Fibroblast of peridontal ligament (primary cell): ENCODE data around the gene NUP205.
A peak's percentile ranks its signal among the peaks of the same experiment; 100 is the strongest.
"Not testable (repeated sequence)": the region's sequence is repeated elsewhere in the genome, so short reads cannot be mapped to it uniquely, and the experiment has no call there.

ENCODE experiments used
- DNase-seq: peaks from one replicate; pipeline ENCODE4 v3.0.0-alpha.2; 2010; ENCODE audit errors: extremely low read depth

The NUP205 gene

DNA sequence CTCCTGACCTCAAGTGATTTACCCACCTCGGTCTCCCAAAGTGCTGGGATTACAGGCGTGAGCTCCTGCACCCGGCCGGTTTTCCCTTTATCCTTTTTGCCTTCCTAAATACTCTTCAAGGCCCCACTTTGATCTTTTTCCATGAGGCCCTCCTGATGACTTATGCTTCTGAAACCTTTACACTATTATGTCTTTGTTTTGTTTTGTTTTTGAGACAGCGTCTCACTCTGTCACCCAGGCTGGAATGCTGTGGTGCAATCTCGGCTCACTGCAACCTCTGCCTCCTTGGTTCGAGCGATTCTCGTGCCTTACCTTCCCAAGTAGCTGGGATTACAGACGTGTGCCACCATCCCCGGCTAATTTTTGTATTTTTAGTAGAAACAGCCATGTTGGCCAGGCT lies 108.4 kb downstream of the NUP205 start:
- DNase-seq, result no peak

DNA sequence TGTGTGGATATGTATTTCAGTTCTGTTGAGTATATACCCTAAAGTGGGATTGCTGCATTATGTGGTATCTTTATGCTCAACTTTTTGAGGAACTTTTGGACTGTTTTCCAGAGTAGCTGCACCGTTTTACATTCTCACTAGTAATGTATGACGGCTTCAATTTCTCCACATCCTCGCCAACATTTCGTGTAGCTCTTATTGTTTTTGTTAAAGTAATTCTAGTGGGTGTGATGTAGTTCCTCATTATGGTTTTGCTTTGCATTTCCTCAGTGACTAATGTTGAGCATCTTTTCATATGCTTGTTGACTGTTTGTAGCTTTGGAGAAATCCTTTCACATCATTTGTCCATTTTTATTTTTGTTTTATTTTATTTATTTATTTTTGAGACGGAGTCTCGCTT lies 109.1 kb downstream of the NUP205 start:
- DNase-seq, result no peak

DNA sequence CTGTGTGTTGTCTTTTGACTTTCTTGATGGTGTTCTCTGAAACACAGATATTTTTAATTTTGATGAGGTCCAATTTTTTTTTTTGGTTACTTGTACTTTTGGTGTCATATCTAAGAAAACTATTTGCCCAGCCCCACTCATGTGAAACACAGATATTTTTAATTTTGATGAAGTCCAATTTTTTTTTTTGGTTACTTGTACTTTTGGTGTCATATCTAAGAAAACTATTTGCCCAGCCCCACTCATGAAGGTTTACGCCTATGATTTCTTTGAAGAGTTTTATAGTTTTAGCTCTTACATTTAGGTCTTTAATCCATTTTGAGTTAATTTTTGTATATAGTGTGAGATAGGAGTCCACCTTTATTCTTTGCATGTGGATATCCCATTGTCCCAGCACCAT lies 109.9 kb downstream of the NUP205 start:
- not testable (repeated sequence) for DNase-seq

DNA sequence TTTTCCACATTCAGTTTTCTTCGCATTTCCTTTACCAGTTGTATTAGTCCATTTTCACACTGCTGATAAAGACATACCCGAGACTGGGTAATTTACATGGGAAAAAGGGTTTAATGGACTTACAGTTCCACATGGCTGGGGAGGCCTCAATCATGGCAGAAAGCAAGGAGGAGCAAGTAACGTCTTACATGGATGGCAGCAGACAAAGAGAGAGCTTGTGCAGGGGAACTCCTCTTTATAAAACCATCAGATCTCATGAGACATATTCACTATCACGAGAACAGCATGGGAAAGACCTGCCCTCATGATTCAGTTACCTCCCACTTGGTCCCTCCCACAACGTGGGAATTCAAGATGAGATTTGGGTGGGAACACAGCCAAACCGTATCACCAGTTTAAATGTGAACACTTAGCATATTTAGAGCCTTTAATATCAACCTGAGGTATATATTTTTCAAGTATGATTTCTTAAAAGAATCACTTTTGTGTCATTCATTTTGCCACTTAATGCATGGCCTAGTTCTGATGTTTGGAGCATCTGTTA lies 111.2 kb downstream of the NUP205 start:
- not testable (repeated sequence) for DNase-seq

DNA sequence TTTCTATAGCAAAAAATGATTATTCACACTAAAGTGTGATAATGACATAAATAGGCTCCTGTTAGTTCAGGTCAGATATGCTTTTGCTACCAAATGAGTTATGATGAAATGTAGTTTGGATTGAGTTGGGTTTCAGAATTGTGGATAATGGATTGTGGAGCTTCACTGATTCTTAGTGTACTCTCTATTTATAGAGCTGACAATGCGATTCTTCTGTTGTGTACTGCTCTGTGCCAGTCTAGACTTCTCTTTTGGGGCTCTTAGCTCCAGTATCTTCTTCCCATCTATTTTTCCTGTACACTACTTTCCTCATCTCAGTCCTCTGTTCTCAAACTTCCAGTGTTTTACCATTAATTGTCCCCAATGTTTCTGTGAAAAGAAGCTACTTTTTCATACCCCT lies 112.1 kb downstream of the NUP205 start:
- no peak for DNase-seq

DNA sequence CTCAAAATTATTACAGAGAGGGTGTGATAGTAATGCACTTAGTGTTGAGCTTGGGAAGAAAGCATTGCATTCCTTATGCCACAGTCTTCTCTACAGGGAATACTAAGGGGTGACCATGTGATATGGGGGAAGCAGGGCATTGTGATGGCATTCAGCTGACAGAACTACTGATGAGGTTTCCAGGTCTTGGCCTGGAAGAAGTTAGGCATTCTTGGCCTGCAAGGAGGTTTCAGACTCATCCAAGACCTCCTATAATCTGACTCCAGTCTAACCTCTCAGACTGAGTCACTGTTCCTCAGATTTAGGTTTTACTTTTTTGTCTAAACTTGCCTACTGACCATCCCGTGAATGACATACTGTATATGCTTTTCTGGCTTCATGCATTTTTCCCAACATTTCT lies 112.5 kb downstream of the NUP205 start:
- peak; percentile 84 for DNase-seq

DNA sequence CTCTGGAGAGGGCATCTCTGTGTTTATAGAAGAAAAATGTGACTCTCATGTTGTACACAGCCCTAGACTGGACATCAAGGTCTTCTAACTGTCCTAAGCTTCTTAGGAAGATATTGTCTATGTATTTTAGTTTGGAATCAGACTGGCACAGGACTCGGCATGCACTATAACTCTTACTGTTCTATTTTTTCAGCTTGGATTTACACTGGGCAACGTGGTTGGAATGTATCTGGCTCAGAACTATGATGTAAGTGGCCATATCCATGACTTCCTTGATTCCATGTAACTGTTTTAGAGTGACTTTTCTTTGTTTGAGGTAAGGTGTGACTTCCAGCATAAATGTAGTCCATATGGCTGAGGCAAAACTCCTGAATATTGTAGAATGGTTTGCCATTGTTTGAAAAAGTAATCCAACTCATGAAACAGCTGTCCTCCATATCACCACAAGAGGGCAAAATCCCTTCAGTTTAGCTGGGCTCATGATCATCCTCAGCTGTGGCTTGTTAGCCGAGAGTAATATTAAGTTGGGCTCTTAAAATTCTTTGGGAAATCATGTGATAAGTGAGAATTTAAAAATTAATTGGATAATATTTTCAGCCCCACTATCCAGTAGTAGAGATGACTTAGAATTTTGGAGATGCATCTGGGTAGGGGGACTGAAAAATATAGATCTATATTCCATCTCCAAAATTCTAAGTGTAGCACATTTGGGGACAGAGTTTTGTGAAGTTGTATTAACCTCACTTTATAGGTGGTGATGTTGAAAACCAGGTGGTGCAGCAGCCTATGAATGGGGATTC lies 115.0 kb downstream of the NUP205 start:
- DNase-seq, result peak; percentile 88

DNA sequence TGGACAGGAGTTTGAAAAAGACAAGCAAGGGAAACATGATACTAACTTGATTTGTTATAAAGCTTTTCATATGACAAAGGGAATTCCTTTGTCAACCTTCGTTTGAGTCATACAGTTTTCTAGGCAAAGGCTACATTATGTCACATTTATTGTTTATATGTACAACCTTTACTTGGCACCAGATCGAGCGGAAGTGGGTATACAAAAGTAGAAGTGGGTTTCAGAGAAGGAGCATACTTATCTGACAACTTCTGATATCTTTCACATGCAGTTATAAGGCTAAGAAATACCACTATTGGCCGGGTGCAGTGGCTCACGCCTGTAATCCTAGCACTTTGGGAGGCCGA lies 115.6 kb downstream of the NUP205 start:
- peak; percentile 53 for DNase-seq

DNA sequence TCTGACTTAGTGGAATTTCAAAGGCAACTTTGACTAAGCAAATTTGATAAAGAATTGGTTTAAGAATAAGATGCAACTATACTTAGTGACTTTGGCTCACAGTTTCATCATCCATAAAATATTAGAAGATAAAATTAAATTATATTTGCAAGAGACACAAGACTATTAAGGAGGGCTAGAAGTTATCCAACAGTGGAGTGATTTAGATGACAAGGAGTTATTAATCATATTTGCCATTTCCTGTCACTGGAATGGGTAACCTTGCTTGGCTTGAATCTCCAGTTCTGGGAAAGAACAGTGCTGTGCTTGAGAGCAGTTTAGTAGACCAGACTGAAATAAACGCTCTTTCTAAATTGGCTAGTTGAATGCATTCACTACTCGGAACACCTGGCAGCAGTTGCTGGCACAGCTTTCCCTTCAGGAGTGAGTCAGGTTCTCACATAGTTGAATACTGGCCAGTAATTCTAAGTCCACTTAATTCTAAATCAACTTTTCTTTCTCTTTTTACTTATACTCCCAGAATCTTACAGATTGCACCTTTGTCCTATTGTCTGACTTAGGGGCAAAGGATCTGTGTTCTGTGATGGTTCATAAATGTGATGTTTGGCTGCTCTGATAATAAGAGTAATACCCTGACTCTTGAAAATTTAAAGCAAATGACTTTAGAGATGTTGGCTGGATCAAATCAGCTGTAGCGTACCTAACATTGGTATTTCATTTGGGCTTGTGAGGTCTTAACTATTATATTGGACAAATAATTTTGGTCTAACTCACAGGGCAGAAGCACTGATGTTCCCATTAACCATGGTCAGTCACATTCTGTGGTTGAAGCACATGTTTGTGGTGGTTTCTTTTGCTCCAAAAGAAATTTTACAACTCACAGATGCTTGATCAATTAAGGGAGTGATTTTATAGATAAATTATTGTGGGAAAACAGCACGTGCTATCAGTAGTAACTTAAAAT lies 121.2 kb downstream of the NUP205 start:
- DNase-seq, result peak; percentile 46

DNA sequence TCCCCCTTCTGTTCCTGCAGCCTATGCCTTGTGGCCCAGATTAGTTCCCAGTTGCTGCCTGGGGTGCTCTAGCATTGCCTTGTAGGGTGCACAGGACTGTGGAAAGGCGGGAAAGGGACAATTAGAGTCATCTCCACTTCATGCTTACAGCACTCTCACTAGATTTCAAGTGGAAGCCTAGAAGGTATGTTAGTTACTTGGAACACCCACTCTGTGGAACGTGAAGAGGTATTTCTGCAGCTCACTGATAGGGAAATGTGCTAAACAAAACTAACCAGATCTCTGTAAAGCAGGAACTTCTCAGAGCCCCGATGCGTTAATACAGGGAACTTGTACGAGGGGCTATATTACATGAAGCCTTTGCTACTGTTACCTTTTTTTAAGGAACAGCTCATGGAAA lies 124.0 kb downstream of the NUP205 start:
- no peak for DNase-seq

DNA sequence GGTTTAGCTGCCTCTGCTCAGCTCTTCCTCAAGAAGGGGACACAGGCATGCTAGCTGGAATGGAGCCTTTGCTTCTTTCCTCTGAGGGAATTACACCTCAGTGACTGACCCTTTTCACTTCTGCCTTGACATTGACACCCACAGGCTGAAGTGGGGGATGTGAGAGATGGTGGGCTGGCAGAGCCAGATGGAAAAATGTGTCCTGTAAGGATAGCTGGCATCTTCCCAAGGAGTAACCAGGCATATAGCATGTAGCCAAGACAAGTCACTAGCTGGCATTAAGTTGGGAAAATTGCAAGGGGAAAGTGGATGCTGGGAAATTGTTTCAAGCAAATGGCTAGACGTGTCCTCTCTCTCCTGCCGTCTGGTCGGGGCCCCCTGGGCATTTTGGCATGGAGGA lies 124.5 kb downstream of the NUP205 start:
- DNase-seq, result no peak

DNA sequence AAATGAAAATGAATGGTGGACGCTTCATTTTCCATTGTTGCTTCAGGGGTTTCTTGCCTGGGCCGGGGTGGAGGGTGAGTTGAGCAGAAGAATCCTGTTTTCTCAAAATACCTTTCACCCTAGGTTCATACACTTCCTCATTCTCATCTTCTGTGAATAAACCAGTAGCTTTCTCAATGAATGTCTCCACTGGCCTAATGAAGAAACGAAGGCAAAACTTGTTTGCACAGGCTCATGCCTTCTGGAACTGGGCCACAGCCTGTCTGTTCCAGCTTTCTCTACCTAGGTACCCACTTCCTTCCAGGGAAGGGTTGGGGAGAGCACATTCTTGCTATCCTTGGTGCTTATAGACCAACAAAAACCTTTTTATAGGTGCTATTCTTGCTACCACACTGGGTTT lies 125.9 kb downstream of the NUP205 start:
- DNase-seq, result no peak

DNA sequence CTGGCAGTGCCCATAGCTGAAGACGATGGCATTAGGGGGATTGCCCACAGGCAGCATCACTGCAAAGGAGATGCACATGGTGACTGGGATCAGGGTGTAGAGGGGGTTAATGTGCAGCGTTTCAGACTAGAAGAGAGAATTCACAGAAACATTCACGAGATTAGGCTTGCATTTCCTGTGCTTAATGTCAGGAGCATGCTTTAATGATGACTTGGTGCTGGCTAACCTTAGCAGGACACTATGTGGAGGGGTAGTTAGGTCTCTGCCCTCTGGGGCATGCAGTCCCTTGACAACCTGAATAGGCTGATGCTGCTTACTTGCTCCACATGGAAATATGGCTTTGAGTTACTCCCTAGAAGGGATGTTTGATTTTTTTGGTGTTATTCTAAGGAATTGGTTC lies 126.4 kb downstream of the NUP205 start:
- DNase-seq, result no peak

DNA sequence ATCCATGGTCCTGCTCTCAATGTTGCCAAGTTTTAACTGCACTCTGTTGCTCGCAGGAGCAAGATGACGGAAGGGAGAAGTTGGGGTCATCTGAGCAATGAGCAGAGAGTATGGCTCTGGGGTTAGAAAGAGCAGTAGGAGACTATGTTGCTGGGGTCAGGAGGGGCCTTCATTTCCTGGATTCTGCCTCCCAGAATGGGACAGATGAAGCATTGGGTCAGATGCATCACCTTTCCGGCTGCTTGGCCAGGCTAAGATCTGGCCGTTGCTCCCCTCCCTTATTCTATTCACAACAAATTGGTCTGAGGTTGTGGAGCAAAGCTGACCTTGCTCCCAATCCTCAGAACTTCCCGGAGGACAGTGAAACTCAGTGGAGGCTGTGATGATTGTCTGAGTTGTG lies 127.0 kb downstream of the NUP205 start:
- DNase-seq, result no peak

DNA sequence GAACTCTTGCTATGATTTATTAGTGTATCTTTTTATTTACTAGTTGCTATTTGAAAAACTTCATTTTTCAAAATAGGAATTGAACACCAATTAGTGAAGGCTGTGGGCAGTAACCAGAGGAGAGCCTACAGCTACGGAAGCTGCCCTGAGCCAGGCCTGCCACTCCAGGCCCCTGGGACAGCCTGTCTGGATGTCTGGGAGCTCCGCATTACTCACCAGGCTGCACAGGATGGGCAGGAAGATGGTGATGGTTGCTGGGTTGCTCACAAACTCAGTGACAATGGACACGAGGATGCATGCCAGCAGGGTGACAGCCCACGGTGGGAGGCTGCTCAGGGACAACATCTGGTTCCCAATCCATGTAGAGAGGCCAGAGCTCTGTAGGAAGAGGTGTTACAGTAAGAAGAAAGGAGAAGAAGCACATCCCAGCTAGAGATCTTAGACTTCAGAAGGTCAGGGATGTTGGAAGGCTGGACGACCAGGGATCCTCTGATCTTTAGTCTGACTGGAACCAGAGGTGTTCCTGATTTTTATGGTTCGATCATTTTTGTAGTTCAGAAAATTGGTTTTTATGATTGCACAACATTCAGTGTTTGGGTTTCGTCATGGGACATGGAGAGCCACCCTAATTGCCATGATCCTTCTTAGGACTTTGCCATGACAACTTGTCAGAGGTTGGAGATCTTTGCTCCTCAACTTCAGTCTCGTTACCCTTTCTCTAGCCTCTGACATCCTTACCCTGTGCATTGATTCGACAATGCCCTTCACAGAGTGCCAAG lies 127.8 kb downstream of the NUP205 start:
- no peak for DNase-seq

DNA sequence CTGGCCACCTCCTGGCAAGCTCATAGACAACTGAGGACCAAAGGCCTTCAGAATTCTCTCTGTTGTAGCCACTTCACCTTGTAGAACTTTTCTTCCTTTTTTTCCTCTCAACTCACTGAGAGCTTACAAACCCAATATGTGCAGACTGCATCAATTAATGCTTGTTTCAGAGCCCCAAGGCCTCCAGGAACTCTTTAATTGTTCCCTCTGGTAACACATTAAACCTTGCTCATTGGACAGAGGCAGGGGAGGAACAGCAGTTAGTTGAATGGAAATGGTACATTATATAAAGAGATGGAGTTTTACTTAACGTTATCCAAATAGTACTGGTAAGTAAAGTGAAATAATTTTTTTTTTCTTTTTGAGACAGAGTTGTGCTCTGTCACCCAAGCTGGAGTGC lies 129.7 kb downstream of the NUP205 start:
- no peak for DNase-seq

DNA sequence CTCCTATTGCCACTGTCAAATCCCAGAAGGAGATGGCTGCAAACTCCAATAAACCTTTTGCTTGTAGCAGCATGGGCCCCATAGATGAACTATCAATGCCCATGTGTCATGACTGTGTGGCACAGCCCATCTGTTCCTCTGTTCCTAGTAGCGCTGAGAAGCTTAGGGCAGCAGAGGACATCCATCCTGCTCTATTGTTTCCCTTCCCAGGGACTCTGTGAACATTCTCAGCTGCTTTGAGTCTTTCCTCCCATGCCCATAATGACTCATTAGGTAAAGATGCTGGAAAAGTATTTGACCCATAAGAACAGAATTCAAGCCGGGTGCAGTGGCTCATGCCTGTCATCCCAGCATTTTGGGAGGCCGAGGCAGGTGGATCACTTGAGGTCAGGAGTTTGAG lies 132.8 kb downstream of the NUP205 start:
- peak; percentile 53 for DNase-seq

DNA sequence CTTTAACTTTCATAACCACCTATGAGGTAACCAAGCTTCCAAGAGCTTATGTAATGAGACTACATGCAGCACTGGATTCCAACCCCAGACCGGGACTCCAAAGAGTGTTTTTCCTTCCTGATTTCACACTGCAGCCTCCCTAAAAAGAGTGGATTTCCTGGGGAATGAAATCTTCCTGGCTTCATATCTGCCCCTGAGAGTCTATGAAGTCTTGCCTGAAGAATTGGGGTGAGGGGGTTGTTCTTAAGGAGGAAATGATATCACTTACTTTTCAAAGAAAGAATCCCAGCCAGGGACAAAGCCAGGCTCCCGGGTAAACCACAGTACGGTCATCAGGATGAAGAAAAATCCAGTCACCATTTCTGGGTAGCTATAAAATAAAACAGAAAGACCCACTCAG lies 134.3 kb downstream of the NUP205 start:
- DNase-seq, result no peak

DNA sequence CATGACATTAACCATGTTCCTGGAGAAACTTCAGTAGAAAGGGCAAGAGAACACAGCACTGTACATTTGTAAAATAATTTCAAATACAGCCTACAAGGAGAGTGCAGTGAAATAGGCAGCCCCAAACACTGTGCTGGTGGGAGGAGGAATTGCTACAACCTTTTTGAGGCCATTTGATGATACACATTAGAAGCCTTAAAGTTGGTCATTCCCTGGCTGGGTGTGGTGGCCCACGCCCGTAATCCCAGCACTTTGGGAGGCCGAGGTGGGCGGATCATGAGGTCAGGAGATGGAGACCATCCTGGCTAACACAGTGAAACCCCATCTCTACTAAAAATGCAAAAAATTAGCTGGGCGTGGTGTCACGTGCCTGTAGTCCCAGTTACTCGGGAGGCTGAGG lies 134.9 kb downstream of the NUP205 start:
- not testable (repeated sequence) for DNase-seq

DNA sequence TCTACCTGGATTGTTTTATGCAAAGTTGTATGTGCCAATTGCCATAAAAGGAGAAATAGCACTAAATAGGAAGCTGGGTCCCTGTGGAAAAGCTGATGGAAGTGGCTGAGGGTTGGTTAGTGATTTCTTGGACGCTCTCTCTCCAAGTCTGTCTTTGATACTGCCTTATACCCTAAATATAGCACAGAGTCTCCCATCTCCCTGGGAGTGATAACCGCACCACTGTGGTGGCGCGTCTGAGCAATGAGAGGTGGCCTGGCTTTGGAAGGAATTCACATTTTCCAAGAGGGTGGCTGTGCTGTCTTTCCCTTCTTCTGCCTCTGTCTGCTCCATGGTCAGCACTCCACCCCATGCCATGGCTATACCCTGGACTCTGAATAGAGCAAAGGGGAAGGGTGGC lies 135.8 kb downstream of the NUP205 start:
- no peak for DNase-seq

DNA sequence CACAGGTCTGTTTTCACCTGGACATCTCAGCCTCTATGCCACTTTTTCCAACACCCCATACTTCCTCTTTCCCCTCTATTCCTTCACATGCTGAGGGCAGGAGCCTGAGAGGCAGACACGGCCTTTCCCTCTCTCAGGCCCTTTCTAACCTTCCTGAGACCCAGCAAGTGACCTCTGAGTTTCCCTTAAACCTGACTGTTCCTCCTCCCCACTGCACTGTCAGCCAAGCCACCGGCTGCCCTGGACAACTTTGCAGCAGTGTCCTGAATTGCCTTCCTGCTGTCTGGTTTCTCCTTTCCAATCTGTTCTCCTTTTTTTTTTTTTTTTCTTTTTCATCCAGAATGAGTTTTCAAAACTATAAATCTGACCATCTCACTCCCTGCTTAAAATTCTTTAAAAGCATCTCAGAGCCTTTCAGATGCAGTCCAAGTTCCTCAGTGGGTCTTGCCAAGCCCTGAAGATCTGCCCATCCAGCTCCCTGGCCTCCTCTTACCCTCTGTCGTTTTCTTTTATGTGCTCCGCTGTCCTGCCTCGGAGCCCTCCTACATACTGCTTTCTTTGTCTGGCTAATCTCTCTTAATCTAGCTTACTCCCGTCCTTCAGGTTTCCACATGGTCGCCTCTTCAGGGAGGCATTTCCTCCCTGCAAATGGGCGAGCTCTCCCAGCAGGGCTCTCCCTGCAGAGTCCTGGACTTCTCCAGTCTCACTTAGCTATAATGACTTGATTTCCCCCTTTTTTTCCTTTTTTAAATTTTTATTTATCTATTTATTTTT lies 139.7 kb downstream of the NUP205 start:
- no peak for DNase-seq
